Effector CD8-positive, alpha-beta T cell (primary cell): ENCODE results near the gene NOP56.
A peak's percentile ranks its signal among the peaks of the same experiment; 100 is the strongest.

ENCODE experiments used
- DNase-seq: peaks from one replicate; lab custom pipeline; 2025; lab: John Stamatoyannopoulos, UW
- total RNA-seq, 4 experiments: gene quantifications; one replicate each; lab custom pipeline; 2026; lab: John Stamatoyannopoulos, UW

The NOP56 gene, protein sequence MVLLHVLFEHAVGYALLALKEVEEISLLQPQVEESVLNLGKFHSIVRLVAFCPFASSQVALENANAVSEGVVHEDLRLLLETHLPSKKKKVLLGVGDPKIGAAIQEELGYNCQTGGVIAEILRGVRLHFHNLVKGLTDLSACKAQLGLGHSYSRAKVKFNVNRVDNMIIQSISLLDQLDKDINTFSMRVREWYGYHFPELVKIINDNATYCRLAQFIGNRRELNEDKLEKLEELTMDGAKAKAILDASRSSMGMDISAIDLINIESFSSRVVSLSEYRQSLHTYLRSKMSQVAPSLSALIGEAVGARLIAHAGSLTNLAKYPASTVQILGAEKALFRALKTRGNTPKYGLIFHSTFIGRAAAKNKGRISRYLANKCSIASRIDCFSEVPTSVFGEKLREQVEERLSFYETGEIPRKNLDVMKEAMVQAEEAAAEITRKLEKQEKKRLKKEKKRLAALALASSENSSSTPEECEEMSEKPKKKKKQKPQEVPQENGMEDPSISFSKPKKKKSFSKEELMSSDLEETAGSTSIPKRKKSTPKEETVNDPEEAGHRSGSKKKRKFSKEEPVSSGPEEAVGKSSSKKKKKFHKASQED
- 119 to 326 (median 160) reads per million in 4 experiments for total RNA-seq

GRCh38 chr20:2651772-2652723 lies at the start of gene NOP56:
Gene NOP56, plus strand, starts transcription at chr20:2652632. Its CDS starts 29 bp downstream, at chr20:2652661.
- peak; percentile 93 for DNase-seq

DNA sequence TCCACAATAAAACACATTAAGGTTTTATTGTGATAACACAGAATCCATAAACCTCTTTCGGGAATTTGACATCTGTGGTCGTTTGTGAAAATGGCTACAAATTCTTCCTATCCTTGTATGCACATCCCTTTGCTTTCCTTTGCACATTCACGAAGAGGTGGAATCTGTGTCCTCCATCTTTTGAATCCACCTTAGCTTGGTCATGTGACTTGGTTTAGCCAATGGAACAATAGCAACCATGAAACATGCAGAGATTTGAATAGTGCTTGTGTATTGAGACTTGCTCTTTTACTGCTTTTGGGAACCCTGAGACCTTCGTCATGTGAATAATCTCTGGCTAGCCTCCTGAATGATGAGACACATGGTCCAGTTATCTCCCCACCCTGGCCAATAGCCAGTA lies 49.7 kb upstream of the NOP56 start:
- DNase-seq: no peak

GRCh38 chr20:2603816-2604505 lies 48.5 kb upstream of the NOP56 start:
- no peak for DNase-seq

GRCh38 chr20:2604506-2604835 lies 48.0 kb upstream of the NOP56 start:
- no peak for DNase-seq

- no peak for DNase-seq
Measured at GRCh38 chr20:2606507-2607006, 45.9 kb upstream of the NOP56 start.

DNA sequence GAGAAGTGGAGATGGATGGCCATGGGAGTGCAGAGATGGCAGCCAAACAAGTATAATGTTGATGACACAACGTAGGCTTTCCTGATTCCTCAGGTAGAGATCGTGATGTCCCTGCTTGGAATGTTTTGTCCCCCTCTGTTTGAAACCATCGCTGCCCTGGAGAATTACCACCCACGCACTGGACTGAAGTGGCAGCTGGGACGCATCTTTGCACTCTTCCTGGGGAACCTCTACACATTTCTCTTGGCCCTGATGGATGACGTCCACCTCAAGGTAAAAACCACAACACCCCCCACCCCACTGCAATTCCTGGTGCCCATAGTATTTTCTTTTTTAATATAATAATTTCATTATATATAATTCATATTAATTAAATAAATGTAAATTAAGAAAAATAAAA lies 42.1 kb upstream of the NOP56 start:
- no peak for DNase-seq

DNA sequence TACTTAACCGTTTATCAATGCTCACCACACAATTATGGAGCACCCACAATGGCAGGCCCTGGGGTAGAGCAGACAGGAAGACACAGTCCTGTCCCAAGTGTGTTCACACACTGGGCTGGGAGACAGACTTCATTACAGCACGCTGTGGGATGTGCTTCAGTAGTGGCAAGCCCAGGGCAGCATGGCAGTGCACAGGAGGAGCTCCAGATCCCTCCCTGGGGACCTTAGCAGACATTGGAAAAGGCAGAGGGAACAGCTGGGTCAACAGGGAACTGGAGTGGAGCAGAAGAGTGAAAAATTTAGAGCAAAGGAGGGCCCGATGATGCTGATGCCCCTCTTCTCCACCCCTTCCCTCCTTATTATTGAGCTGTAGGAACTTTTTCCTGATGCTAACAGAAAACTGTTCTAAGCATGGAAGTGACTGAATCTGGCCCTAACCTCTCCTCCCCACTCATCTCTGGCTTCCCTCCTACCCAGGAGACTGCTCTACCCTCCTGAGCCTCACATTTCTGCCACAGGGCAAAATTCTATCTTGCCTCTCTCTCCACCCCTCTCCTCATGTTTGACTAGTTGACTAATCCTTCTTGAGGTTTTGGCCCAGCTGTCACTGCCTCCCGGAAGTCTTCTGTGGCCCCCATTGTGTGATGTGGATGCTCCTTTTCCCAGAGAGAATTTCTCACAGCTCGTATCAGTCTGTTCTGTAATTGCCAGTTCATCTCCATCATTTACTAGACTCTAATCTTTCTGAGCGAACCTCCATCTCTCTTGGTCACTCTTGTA lies 41.3 kb upstream of the NOP56 start:
- DNase-seq: no peak

DNA sequence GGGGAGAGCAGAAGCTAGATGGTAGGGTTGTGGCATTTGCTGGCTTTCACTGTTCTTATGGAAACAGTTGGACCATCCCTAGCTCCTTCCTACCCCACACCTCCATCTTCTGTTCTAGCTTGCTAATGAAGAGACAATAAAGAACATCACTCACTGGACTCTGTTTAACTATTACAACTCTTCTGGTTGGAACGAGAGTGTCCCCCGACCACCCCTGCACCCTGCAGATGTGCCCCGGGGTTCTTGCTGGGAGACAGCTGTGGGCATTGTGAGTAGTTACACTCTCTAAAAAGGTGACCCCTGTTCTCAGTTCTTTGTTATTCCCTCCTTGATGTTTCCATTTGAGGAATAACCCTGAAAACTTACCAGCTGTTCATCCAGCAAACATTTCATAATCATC lies 40.4 kb upstream of the NOP56 start:
- DNase-seq: no peak

- no peak for DNase-seq
Measured at GRCh38 chr20:2616634-2617033, 35.8 kb upstream of the NOP56 start.

- DNase-seq: no peak
Measured at GRCh38 chr20:2617099-2617714, 35.2 kb upstream of the NOP56 start.

DNA sequence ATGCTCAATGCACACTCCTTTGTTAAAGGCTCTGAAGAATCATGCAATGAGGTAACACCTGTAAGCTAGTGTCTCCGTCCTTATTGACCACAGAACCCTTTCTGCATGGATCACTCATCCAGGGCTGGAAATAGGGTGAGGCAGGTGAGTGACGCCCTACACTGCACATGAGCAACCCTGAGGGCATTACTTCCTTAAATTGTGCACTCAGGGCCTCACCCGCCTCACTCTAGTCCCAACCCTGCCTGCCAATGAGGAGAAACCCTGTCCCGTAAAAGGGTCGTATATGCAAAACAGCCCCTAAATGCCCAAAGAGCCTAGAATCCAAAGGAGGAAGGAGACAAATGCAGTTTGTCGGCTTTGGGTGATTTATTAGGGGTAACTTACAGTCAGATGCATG lies 33.6 kb upstream of the NOP56 start:
- no peak for DNase-seq

DNA sequence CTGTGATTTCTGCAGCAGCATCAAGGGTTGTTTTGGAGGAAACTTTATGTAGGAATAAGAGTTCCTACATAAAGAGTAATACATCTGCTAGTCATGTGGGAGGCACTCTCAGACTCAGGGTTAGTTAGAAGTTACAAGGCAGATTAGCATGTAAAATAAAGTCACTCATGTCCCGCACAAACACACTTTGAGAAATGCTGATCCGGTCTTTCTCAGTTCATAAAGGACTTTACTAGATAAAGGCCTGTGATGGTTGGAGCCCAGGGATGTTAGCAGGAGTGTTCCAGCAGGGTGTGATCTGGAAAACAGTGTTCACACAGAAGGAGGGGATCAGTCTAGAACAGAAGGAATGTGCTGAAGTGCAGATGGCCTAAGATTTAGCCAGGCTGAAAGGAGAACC lies 33.1 kb upstream of the NOP56 start:
- DNase-seq: no peak

GRCh38 chr20:2619961-2620595 lies 32.4 kb upstream of the NOP56 start:
- DNase-seq: no peak

- DNase-seq: no peak
Measured at GRCh38 chr20:2624190-2624589, 28.2 kb upstream of the NOP56 start.

GRCh38 chr20:2625062-2625461 lies 27.4 kb upstream of the NOP56 start:
- DNase-seq: no peak

- no peak for DNase-seq
Measured at GRCh38 chr20:2626853-2627541, 25.4 kb upstream of the NOP56 start.

GRCh38 chr20:2631228-2631627 lies 21.2 kb upstream of the NOP56 start:
- no peak for DNase-seq

DNA sequence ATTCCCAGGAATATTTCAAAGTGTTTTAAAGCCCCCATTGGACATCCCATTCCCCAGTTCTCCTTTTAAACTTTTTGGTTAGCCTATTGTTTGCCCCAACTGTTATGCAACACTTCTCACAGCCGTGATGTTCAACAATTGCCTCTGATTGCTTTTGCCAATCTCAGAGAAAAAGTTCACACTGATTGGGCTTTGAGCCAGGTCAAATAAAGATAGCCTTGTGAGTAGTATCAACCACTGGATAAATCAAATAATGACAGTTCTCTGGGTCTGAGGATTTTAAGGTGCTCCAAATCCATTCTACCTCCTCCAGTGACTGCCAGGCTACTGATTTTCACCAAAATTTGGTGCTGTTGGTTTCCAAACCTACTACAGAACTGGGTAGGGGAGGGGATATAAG lies 19.1 kb upstream of the NOP56 start:
- DNase-seq: no peak

- no peak for DNase-seq
Measured at GRCh38 chr20:2637246-2637645, 15.2 kb upstream of the NOP56 start.
